SIG-M5 treated with dmso at 0.1 percent for 504 hours (cell line): Measurements from ENCODE around the gene AK3.
"Not testable (repeated sequence)": the region's sequence is repeated elsewhere in the genome, so short reads cannot be mapped to it uniquely, and the experiment has no call there.

Experiments used
- DNase-seq: peaks from one replicate; lab custom pipeline; 2025; ENCODE audit not compliant: unreplicated experiment; lab: John Stamatoyannopoulos, UW

The AK3 gene

GRCh38 chr9:4669890-4670289 lies 71.1 kb downstream of the AK3 start:
- DNase-seq, result no peak

GRCh38 chr9:4668604-4669003 lies 72.4 kb downstream of the AK3 start:
- DNase-seq, result no peak

- no peak for DNase-seq
These were observed 73.3 kb downstream of the AK3 start for GRCh38 chr9:4667681-4668080.

GRCh38 chr9:4666042-4666699 lies 74.8 kb downstream of the AK3 start, which contains the start of gene SPATA6L:
Gene SPATA6L (minus strand): TSS chr9:4666480. CDS start chr9:4666250, 230 bp downstream.
- DNase-seq, result no peak

- no peak for DNase-seq
These were observed 75.6 kb downstream of the AK3 start for GRCh38 chr9:4665357-4665756.

GRCh38 chr9:4663956-4664355 lies 77.0 kb downstream of the AK3 start:
- DNase-seq, result no peak

- DNase-seq, result peak; percentile 9
These were observed 77.8 kb downstream of the AK3 start for GRCh38 chr9:4662989-4663792.

GRCh38 chr9:4662108-4662988 lies 78.7 kb downstream of the AK3 start, which contains the start of gene PLPP6:
Gene PLPP6 (plus strand): TSS chr9:4662294. CDS start chr9:4662376, 82 bp downstream.
- peak; percentile 83 for DNase-seq

GRCh38 chr9:4661611-4662010 lies 79.4 kb downstream of the AK3 start:
- DNase-seq, result no peak

GRCh38 chr9:4661165-4661564 lies 79.8 kb downstream of the AK3 start:
- DNase-seq, result no peak

GRCh38 chr9:4660665-4661064 lies 80.3 kb downstream of the AK3 start:
- DNase-seq, result not testable (repeated sequence)
